G401.6 (cell line): ENCODE results near the gene ASTL.

Source experiments
- FAIRE-seq: peaks from 2 replicates; lab custom pipeline; 2012; peaks lifted over from hg19 to GRCh38; lab: Jason Lieb, UNC

The ASTL gene

DNA sequence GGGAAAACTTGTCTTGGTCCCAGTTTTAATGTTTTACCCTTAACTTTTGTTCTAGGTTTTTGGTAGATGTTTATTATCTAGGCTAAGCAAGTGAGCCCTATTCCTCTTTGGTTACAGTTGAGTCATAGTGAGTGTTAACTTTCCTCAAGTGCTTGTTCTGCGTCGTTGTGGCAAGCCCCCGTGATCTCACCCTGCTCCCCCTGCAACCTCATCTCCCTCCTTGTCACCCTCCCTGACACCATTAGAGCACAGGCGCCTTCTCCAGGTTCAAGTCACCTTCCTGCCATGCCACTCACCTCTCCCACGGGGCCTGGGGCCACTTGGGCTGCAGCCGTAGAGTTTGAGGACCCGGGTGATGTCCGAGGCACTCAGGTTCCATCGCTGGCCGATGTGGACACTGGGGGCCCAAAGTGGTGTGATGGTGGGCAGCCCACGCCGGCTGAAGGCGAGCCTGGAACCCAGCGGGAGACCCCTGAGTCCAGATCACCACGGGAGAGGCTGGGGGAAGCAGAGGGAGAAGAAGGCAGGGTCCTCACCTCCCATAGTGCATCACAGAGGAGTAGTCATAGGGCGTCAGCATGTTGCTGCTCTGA is 8.7 kb downstream of the ASTL start:
- FAIRE-seq: no peak

DNA sequence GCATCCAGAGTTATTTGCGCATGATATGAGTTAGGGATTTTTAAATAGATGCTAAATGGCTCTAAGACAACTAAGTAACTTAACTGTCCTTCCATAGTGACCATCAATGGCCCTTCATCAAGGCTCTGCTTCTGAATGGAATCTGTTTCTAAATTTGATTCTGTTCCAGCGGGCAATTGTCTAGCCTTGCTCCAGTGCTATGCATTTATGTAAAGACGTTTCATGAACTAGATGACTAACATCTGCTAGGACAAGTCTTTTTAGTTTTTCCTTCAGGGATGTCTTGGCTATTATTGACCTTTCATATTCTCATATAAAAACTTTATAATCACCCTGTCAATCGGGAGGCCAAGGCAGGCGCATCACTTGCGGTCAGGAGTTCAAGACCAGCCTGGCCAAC is 9.8 kb downstream of the ASTL start:
- no peak for FAIRE-seq

DNA sequence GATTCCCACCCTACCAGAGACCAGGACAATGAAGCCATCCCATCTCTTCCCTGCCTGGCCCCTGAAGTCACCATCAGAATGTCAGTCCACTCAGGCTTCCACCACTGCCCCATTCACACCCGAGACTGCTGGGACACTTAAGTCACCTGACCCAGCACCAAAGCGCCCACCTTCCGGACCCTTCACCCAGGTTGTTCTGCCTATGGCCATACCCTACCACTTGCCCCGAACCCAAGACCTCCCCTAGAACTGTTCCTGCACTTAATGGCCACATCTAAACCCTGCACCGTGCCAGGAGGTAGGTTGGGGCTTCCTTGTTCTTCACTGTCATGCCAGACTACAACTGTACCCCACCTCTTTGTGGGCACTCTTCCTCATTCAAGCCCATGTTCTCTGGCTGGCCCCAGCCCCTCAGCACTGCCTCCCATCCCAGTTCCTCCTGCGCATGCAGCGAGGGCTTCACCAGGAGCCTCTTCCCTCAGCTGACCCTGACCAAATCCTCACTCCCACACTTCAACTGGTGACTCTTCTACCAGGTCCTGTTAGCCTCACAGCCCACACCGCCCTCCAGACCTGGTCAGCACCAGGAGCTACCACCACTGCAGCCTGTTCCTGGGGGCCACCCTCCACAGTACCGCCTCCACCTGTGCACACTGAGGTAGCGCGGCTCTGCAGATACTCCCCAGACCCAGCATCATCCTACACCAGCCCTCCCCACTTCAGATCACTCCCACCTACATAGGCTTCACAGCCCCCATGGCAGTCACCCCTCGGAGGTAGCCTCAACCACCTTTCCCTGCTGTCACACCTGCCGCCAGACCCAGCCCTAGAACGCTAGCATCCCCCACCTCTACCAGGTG is 13.7 kb downstream of the ASTL start:
- no peak for FAIRE-seq

GRCh38 chr2:96123936-96124335 is 14.4 kb downstream of the ASTL start:
- FAIRE-seq: no peak

- FAIRE-seq: no peak
Measured at GRCh38 chr2:96123290-96123689, 15.0 kb downstream of the ASTL start.

GRCh38 chr2:96122391-96122790 is 15.9 kb downstream of the ASTL start:
- FAIRE-seq: no peak

GRCh38 chr2:96121414-96121813 is 16.9 kb downstream of the ASTL start:
- no peak for FAIRE-seq

- no peak for FAIRE-seq
Measured at GRCh38 chr2:96120991-96121390, 17.3 kb downstream of the ASTL start.

- no peak for FAIRE-seq
Measured at GRCh38 chr2:96120091-96120720, 18.1 kb downstream of the ASTL start.

- no peak for FAIRE-seq
Measured at GRCh38 chr2:96119389-96119751, 18.9 kb downstream of the ASTL start.

GRCh38 chr2:96118698-96119388 is 19.5 kb downstream of the ASTL start:
- no peak for FAIRE-seq

DNA sequence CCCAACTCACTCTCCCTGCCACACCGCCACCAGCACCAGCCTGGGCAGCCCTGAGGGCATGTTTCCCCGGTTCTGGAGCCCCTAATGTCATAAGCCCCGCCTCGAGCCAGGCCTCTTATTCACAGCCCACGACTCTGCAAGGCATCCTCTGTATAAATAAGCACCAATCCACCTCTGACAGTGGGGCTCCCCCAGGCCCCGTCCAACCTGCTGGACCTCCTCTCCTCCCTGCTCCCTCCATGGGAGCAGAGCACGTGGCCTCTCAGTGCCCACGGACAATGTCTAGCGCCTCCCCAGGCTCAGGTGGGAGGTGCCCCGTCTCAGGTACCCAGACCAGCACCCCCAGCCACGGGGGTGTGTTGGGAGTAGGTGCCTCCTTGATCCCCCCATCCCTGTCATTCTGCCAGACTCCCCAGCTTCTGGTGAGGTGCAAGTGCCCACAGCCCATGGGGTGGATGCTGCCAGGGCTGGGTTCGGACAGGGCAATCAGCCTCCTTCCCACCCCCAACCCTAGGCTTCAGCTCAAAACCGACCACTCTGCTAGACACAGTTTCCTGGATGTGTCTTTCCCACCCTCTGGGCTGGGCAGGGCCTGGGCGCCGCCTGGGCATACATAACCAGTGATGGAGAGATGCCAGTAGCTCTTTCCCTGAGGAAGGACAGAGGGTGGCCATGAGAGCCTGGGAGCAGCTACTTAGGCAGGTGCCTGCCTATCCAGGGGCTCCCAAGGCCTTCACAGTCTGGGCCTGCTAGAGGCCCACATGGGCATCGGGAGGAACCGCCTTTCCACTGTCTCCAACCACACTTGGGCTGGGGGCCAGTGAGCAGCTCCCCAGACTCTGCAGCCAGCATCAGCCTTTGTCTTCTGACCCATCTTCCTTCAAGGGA is 20.4 kb downstream of the ASTL start:
- no peak for FAIRE-seq

DNA sequence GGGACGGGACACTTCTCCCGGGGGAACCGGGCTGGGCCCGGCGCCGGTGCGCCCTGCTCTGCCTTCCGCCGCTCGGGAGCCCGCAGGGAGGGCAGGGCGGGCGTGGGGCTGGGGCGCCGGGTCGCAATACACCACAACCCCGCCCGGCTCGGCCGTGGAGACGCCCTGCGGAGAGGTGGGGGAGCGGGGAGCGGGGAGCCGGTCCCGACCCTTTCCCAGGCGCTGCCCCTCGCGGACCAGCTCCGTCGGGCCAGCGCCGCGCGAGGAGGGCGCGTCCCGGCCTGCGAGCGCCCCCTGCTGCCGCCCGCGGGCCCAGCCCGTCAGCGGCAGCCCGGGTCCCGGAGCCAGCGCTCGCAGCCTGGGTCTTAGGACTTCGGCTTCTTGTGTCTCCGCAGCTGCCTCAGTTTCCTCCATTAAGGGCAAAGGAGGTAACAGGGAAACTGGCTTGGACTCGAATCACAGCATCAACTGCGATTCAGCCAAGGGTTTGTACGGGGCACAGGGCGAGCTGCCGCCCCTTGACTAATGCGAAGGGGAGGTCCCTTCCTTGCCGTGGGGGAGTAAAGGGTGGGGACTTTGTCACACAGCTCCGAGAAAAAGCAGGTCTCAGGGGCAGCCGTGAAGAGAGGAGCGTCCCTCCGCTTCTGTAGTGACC is 21.3 kb downstream of the ASTL start:
- FAIRE-seq: no peak

DNA sequence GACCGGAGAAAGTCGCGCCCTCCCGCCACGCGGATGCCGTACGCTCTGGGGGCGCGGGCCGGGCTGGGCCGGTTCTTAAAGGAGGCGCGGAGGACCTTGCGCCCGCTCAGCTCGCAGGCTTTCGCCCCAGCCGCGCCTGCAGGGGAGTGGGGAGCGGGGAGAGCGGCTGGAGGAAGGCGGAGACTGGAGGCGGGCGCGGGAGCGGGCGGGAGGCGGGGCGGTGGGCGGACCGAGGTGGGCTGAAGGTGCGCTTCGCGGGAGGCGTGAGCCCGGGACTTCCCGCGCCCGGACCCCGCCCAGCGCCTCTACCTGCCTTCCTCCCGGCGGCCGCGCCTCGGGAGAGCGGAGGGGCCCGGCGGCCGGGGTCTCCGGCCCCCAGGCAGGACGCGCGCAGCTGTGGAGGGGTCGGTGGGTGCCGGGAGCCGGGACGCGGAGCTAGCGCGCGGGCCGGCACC is 21.9 kb downstream of the ASTL start, which contains the start of gene ADRA2B:
ADRA2B (minus strand) TSS at position 148 of the 455 bp plus-strand sequence. CDS start 422 bp downstream, outside the sequence.
- FAIRE-seq: no peak

DNA sequence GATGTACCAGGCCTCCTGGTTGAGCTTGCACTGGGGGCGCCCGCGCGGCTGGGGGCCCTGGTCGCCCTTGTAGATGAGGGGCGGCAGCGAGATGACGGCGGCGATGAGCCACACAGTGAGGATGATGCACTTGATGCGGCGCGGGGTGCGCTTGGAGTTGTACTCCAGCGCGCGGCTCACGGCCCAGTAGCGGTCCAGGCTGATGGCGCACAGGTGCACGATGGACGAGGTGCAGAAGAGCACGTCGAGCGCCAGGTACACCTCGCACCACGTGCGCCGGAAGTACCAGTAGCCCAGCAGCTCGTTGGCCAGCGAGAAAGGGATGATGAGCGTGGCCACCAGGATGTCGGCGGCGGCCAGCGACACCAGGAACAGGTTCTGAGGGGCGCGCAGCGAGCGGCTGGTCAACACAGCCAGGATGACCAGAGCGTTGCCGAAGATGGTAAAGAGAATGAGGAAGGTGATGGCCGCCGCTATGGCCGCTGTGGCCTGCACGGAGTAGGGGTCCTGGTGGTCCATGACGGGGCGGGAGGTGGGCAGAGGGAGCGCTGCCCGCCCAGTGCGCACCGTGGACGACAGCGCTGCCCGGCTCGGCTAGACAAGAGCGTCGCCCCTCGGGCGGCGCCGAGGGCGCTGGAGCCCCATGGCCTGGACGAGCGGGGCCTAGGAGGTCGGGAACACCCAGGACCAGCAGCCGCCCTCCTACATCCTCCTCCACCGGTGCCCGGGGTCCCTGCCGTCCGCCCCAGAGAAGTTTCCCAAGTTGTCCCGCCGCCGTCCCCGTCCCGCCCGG is 22.5 kb downstream of the ASTL start:
- no peak for FAIRE-seq

GRCh38 chr2:96114903-96115581 is 23.3 kb downstream of the ASTL start:
- FAIRE-seq: no peak

DNA sequence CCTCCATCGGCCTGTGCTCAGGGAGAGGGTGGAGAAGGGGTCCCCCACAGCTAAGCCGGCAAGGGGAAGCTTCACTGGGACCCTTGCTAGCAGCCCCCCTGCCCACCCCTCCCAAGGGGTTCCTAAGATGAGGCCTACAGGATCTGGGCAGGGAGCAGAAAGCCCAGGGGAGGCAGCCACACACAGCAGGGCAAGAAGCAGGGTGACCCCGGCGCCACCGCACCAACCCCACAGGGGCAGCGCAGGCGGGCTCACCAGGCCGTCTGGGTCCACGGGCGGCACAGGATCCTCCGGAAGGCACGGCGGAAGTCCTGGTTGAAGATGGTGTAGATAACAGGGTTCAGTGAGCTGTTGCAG is 23.8 kb downstream of the ASTL start:
- no peak for FAIRE-seq

DNA sequence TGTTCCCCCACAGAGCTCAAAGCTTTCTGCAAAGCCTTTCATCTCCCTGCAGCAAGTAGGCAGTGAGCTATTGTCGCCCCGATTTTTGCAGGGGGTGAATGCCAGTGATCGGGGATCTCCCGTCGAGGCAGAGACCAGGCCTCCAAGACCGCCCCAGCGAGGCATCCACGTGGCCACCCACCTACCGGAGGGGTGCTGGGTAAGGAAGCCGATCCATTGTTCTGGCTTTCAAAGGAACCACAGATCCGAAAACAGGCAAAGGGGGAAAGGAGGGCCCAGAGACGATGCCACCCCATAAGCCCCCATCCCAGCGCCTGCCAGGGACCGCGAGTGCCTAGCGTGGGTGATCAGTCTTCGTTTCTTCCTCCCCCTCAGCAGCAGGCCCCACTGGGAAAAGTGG is 24.4 kb downstream of the ASTL start:
- no peak for FAIRE-seq

DNA sequence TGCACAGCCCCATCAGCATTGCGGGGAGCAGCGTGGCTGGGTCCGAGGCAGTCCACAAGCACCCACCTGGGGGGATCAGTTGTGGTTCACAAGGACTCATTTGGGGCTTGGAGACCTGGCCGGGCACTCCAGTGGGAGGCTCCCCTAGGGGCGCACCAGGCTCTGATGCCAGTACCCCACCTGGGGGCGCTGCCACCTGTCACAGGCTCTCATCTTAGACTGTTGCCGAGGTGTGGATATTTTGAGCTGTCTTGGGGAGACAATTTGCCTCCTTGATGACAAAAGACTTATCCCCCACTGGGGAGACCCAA is 25.0 kb downstream of the ASTL start:
- no peak for FAIRE-seq
